Ishikawa (cell line): ENCODE results near the gene AFDN.

ENCODE experiments used
- CEBPB ChIP-seq: IDR thresholded peaks from 2 replicates; pipeline ENCODE4 v1.6.1; 2012
- CREB1 ChIP-seq: IDR thresholded peaks from 2 replicates; pipeline ENCODE4 v1.6.1; 2012; ENCODE audit warnings: low read depth
- EGR1 ChIP-seq: IDR thresholded peaks from 2 replicates; pipeline ENCODE4 v1.6.1; 2012
- EP300 ChIP-seq: IDR thresholded peaks from 2 replicates; pipeline ENCODE4 v1.6.1; 2012; ENCODE audit warnings: borderline replicate concordance
- FOXM1 ChIP-seq: IDR thresholded peaks from 2 replicates; pipeline ENCODE4 v1.6.1; 2012; ENCODE audit warnings: low read depth, borderline replicate concordance
- MAX ChIP-seq: IDR thresholded peaks from 2 replicates; pipeline ENCODE4 v1.6.1; 2012
- NFIC ChIP-seq: IDR thresholded peaks from 2 replicates; pipeline ENCODE4 v1.6.1; 2012
- RAD21 ChIP-seq: IDR thresholded peaks from 2 replicates; pipeline ENCODE4 v1.6.1; 2012; ENCODE audit warnings: low read depth
- REST ChIP-seq: IDR thresholded peaks from 2 replicates; pipeline ENCODE4 v1.6.1; 2012; ENCODE audit warnings: low read depth, mild to moderate bottlenecking
- TAF1 ChIP-seq: IDR thresholded peaks from 2 replicates; pipeline ENCODE4 v1.6.1; 2012; ENCODE audit warnings: low read depth, mild to moderate bottlenecking
- TCF12 ChIP-seq: IDR thresholded peaks from 2 replicates; pipeline ENCODE4 v1.6.1; 2012; ENCODE audit warnings: low read depth
- TEAD4 ChIP-seq: IDR thresholded peaks from 2 replicates; pipeline ENCODE4 v1.6.1; 2012
- USF1 ChIP-seq: IDR thresholded peaks from 2 replicates; pipeline ENCODE4 v1.6.1; 2012
- YY1 ChIP-seq: IDR thresholded peaks from 2 replicates; pipeline ENCODE4 v1.6.1; 2012; ENCODE audit warnings: low read depth
- ZBTB7A ChIP-seq: IDR thresholded peaks from 2 replicates; pipeline ENCODE4 v1.6.1; 2012; ENCODE audit warnings: low read depth

The AFDN gene

GRCh38 chr6:167839343-167839742 lies 12.6 kb downstream of the AFDN start:
- TF ChIP-seq FOXM1 (no peak), TCF12 (no peak), EGR1 (no peak), NFIC (no peak), TAF1 (no peak), USF1 (no peak), CREB1 (no peak), TEAD4 (no peak), RAD21 (no peak)

GRCh38 chr6:167839755-167840154 lies 13.0 kb downstream of the AFDN start:
- TF ChIP-seq EP300 (no peak), TAF1 (no peak), TCF12 (no peak), USF1 (no peak), EGR1 (no peak), TEAD4 (no peak), YY1 (no peak), CEBPB (no peak), CREB1 (no peak), REST (no peak), FOXM1 (no peak), MAX (no peak), RAD21 (no peak)

GRCh38 chr6:167840160-167840525 lies 13.4 kb downstream of the AFDN start:
- TF ChIP-seq USF1 (no peak), TEAD4 (no peak), RAD21 (no peak), CEBPB (no peak), REST (no peak), YY1 (no peak), EGR1 (no peak)

GRCh38 chr6:167840526-167841179 lies 13.9 kb downstream of the AFDN start:
- TF ChIP-seq ZBTB7A, result no peak
- TF ChIP-seq EGR1, result no peak
- TF ChIP-seq FOXM1, result no peak
- TF ChIP-seq MAX, result no peak
- TF ChIP-seq EP300, result no peak
- TF ChIP-seq RAD21, result no peak
- no peak for TF ChIP-seq CEBPB

- TF ChIP-seq NFIC (no peak), EP300 (no peak), TCF12 (no peak), RAD21 (no peak), REST (no peak), EGR1 (no peak), YY1 (no peak), USF1 (no peak), TAF1 (no peak)
These were observed 15.3 kb downstream of the AFDN start for GRCh38 chr6:167841981-167842380.
